ENCODE measurements around the gene INPP5D. TPM values are rescaled to one million over a fixed set of nuclear protein-coding genes. Genes with fewer than 3 reads are reported as not detected.

INPP5D gene
- total RNA-seq, 1 donor from 2014 or later = 14.7 TPM

DNA sequence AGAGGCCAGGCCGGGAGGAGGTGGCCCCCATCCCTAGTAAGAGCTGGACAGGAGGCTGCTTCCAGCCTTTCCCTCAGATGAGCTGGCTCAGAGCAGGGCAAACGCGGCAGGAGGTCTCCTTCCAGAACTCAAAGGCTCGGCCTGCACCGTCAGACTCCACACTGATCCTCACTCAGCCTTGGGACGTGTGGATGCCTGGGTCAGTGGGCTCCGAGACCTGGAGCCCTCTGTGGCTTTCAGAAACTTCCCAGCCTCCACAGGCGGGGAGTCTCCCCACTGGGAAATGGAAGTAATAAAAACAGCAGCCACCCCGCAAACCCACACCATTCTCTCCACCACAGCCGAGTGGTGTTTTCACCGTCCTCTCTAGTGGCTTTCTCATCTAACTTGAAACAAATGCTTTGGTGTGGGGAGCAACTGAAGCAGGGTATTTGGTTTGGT, 54.3 kb downstream of the INPP5D start:
- Histone ChIP-seq H3K27me3 (ENCODE audit: insufficient read depth, low read length) (peaks cover 5% of the 10 kb centered on the region), H3K9ac (ENCODE audit: low read length) (no peak overlapping the region), H2AFZ (ENCODE audit: low read depth, low read length) (no peak overlapping the region), H3K79me2 (ENCODE audit: insufficient read depth, low read length) (no peaks in the 10 kb centered on the region), H3K4me3 (ENCODE audit: insufficient read depth, low read depth, low read length) (no peak overlapping the region), H3K4me1 (ENCODE audit: insufficient read depth, low read length) (no peaks in the 10 kb centered on the region), H3K27ac (ENCODE audit: low read depth, low read length) (no peak overlapping the region), H3K9me3 (ENCODE audit: insufficient read depth, low read depth, low read length) (no peaks in the 10 kb centered on the region), H4K20me1 (ENCODE audit: insufficient read depth, low read length) (no peaks in the 10 kb centered on the region), H3K4me2 (ENCODE audit: low read length) (no peak overlapping the region), H3K36me3 (ENCODE audit: insufficient read depth, low read length) (no peaks in the 10 kb centered on the region)
- H3K36me3 Mint-ChIP-seq (ENCODE audit: low read depth, unreplicated experiment) = no peaks in the 10 kb centered on the region
- H3K4me3 Mint-ChIP-seq (ENCODE audit: unreplicated experiment) = no peak overlapping the region
- no peak for FAIRE-seq
- no peaks in the 10 kb centered on the region for H3K9me3 Mint-ChIP-seq (ENCODE audit: unreplicated experiment)
- TF ChIP-seq, protein P1, sequence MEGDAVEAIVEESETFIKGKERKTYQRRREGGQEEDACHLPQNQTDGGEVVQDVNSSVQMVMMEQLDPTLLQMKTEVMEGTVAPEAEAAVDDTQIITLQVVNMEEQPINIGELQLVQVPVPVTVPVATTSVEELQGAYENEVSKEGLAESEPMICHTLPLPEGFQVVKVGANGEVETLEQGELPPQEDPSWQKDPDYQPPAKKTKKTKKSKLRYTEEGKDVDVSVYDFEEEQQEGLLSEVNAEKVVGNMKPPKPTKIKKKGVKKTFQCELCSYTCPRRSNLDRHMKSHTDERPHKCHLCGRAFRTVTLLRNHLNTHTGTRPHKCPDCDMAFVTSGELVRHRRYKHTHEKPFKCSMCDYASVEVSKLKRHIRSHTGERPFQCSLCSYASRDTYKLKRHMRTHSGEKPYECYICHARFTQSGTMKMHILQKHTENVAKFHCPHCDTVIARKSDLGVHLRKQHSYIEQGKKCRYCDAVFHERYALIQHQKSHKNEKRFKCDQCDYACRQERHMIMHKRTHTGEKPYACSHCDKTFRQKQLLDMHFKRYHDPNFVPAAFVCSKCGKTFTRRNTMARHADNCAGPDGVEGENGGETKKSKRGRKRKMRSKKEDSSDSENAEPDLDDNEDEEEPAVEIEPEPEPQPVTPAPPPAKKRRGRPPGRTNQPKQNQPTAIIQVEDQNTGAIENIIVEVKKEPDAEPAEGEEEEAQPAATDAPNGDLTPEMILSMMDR (IDR thresholded peaks at IDR 0.05; ENCODE audit: insufficient read depth, low read depth, low read length) = no peak
- no peak for TF ChIP-seq EZH2 (IDR thresholded peaks at IDR 0.05; ENCODE audit: insufficient read depth, low read length)
- H3K27ac Mint-ChIP-seq (ENCODE audit: unreplicated experiment) = no peak overlapping the region
- H3K27me3 Mint-ChIP-seq (ENCODE audit: low read depth, unreplicated experiment) = peaks cover 40% of the 10 kb centered on the region
- H3K4me1 Mint-ChIP-seq (ENCODE audit: low read depth, unreplicated experiment) = no peaks in the 10 kb centered on the region
- no peak for DNase-seq (ENCODE audit: low read depth)

DNA sequence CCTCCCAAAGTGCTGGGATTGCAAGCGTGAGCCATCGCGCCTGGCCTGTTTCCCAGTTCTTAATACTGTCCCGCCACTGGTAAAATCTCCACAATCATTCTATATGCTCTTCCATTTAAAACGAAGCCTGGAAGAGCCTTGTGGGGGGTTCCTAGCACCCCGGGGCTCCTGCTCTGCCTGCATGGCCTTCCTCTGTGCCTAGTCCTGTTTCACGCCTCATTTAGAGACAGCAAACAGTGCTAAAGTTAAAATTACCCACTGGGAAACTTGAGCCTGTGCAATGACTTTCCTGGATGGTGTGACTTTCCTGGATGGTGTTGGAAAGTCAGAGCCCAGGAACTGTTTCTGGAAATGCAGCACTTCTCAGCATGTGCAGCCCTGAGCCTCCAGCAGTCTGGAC, 55.0 kb downstream of the INPP5D start:
- H3K4me2 ChIP-seq (ENCODE audit: low read length) = no peak overlapping the region
- H3K27me3 ChIP-seq (ENCODE audit: insufficient read depth, low read length) = peaks cover 5% of the 10 kb centered on the region
- H4K20me1 ChIP-seq (ENCODE audit: insufficient read depth, low read length) = no peaks in the 10 kb centered on the region
- no peaks in the 10 kb centered on the region for H3K79me2 ChIP-seq (ENCODE audit: insufficient read depth, low read length)
- H3K4me3 ChIP-seq (ENCODE audit: insufficient read depth, low read depth, low read length) = no peak overlapping the region
- H3K4me1 Mint-ChIP-seq (ENCODE audit: low read depth, unreplicated experiment) = no peaks in the 10 kb centered on the region
- no peak overlapping the region for H3K27ac ChIP-seq (ENCODE audit: low read depth, low read length)
- no peak overlapping the region for H3K4me3 Mint-ChIP-seq (ENCODE audit: unreplicated experiment)
- H2AFZ ChIP-seq (ENCODE audit: low read depth, low read length) = no peak overlapping the region
- no peak for DNase-seq (ENCODE audit: low read depth)
- H3K27ac Mint-ChIP-seq (ENCODE audit: unreplicated experiment) = no peak overlapping the region
- no peaks in the 10 kb centered on the region for H3K9me3 ChIP-seq (ENCODE audit: insufficient read depth, low read depth, low read length)
- peaks cover 44% of the 10 kb centered on the region for H3K27me3 Mint-ChIP-seq (ENCODE audit: low read depth, unreplicated experiment)
- no peak for FAIRE-seq
- no peak overlapping the region for H3K9ac ChIP-seq (ENCODE audit: low read length)
- TF ChIP-seq, protein P1 (IDR thresholded peaks at IDR 0.05; ENCODE audit: insufficient read depth, low read depth, low read length) = no peak
- TF ChIP-seq EZH2 (IDR thresholded peaks at IDR 0.05; ENCODE audit: insufficient read depth, low read length) = no peak
- H3K36me3 Mint-ChIP-seq (ENCODE audit: low read depth, unreplicated experiment) = no peaks in the 10 kb centered on the region
- no peaks in the 10 kb centered on the region for H3K9me3 Mint-ChIP-seq (ENCODE audit: unreplicated experiment)
- H3K4me1 ChIP-seq (ENCODE audit: insufficient read depth, low read length) = no peaks in the 10 kb centered on the region
- H3K36me3 ChIP-seq (ENCODE audit: insufficient read depth, low read length) = no peaks in the 10 kb centered on the region

DNA sequence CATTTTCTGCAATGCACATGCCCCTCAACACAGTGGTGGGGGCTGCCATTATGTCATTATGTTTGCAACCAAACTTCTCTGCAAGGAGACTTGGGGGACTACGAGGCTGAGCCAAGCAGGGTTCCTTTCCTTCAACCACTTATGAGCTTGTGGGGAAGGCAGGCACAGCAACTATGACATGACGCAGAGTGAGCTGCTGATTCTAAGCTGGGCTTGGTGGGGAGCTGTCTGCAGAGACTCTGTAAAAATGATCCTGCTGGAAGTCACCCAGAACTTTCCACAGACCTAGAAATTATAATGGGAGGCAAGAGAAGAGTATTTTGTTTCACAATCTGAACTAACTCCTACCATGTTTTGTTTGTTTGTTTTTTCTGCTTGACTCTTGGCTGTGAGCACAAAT, 55.6 kb downstream of the INPP5D start:
- Mint-ChIP-seq H3K9me3 (ENCODE audit: unreplicated experiment) (no peaks in the 10 kb centered on the region), H3K36me3 (ENCODE audit: low read depth, unreplicated experiment) (no peaks in the 10 kb centered on the region), H3K27ac (ENCODE audit: unreplicated experiment) (no peak overlapping the region), H3K27me3 (ENCODE audit: low read depth, unreplicated experiment) (peaks cover 44% of the 10 kb centered on the region), H3K4me3 (ENCODE audit: unreplicated experiment) (no peak overlapping the region), H3K4me1 (ENCODE audit: low read depth, unreplicated experiment) (no peaks in the 10 kb centered on the region)
- H3K4me2 ChIP-seq (ENCODE audit: low read length) = no peak overlapping the region
- FAIRE-seq = no peak
- no peak overlapping the region for H3K9ac ChIP-seq (ENCODE audit: low read length)
- H3K27me3 ChIP-seq (ENCODE audit: insufficient read depth, low read length) = peaks cover 5% of the 10 kb centered on the region
- H3K79me2 ChIP-seq (ENCODE audit: insufficient read depth, low read length) = no peaks in the 10 kb centered on the region
- TF ChIP-seq EZH2 (IDR thresholded peaks at IDR 0.05; ENCODE audit: insufficient read depth, low read length) = no peak
- TF ChIP-seq, protein P1 (IDR thresholded peaks at IDR 0.05; ENCODE audit: insufficient read depth, low read depth, low read length) = no peak
- no peaks in the 10 kb centered on the region for H4K20me1 ChIP-seq (ENCODE audit: insufficient read depth, low read length)
- no peak overlapping the region for H3K4me3 ChIP-seq (ENCODE audit: insufficient read depth, low read depth, low read length)
- no peaks in the 10 kb centered on the region for H3K36me3 ChIP-seq (ENCODE audit: insufficient read depth, low read length)
- DNase-seq (ENCODE audit: low read depth) = no peak
- no peak overlapping the region for H2AFZ ChIP-seq (ENCODE audit: low read depth, low read length)
- no peaks in the 10 kb centered on the region for H3K4me1 ChIP-seq (ENCODE audit: insufficient read depth, low read length)
- H3K9me3 ChIP-seq (ENCODE audit: insufficient read depth, low read depth, low read length) = no peaks in the 10 kb centered on the region
- no peak overlapping the region for H3K27ac ChIP-seq (ENCODE audit: low read depth, low read length)
